ENCODE results near the gene FAM118A. TPM values are rescaled to one million over a fixed set of nuclear protein-coding genes. Genes with fewer than 3 reads are reported as not detected.

FAM118A gene
- total RNA-seq, 1 donor from 2014 or later, result 121 TPM

DNA sequence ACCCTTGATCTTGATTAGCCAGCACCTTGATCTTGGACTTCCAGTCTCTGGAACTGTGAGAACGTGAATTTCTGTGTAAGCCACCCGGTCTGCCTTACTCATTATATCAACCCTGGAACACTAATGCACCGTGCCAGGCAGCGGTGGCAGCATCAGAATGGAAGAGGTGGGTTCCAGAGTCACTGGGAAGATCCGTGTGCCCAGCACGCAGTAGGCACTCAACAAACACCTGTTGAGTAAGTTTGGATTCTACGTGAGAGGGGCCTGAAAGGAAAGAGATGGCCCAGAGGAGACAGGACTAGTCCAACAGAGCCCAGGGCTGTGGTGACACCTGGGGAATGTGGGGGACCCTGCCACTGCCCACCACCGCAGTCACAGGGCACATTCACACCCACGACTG is 31.6 kb upstream of the FAM118A start:
- Mint-ChIP-seq H3K27ac (no peak overlapping the region), H3K9me3 (no peaks in the 10 kb centered on the region), H3K27me3 (peaks cover 11% of the 10 kb centered on the region), H3K36me3 (no peaks in the 10 kb centered on the region), H3K4me3 (no peak overlapping the region), H3K4me1 (ENCODE audit: unreplicated experiment) (peaks cover 5% of the 10 kb centered on the region)
- TF ChIP-seq, protein P1, sequence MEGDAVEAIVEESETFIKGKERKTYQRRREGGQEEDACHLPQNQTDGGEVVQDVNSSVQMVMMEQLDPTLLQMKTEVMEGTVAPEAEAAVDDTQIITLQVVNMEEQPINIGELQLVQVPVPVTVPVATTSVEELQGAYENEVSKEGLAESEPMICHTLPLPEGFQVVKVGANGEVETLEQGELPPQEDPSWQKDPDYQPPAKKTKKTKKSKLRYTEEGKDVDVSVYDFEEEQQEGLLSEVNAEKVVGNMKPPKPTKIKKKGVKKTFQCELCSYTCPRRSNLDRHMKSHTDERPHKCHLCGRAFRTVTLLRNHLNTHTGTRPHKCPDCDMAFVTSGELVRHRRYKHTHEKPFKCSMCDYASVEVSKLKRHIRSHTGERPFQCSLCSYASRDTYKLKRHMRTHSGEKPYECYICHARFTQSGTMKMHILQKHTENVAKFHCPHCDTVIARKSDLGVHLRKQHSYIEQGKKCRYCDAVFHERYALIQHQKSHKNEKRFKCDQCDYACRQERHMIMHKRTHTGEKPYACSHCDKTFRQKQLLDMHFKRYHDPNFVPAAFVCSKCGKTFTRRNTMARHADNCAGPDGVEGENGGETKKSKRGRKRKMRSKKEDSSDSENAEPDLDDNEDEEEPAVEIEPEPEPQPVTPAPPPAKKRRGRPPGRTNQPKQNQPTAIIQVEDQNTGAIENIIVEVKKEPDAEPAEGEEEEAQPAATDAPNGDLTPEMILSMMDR (conservative IDR thresholded peaks at IDR 0.05), result no peak
- DNase-seq (ENCODE audit: extremely low spot score, unreplicated experiment), result no peak

DNA sequence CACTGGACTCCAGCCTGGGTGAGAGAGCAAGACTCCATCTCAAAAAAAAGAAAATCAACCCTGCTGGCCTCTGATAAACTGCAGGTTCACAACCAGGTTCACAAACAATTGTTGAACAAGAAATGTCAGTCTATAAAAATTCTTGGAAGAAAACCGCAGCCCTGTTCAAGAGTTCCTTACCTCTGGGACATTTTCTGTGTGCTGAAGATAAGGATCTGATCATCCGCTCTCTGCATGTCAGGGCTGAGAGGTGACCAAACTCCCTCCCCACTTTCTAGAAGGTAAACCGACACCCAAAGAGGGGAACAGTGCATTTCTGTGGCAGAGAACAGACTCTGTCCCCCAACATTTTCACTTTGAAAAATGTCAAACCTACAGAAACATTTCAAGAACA is 29.1 kb upstream of the FAM118A start:
- H3K27ac Mint-ChIP-seq, result no peak overlapping the region
- no peak for DNase-seq (ENCODE audit: extremely low spot score, unreplicated experiment)
- H3K9me3 Mint-ChIP-seq, result no peaks in the 10 kb centered on the region
- H3K4me3 Mint-ChIP-seq, result no peak overlapping the region
- no peaks in the 10 kb centered on the region for H3K36me3 Mint-ChIP-seq
- TF ChIP-seq, protein P1 (conservative IDR thresholded peaks at IDR 0.05), result no peak
- peaks cover 28% of the 10 kb centered on the region for H3K27me3 Mint-ChIP-seq
- H3K4me1 Mint-ChIP-seq (ENCODE audit: unreplicated experiment), result peaks cover 6% of the 10 kb centered on the region

GRCh38 chr22:45281010-45281409 is 28.7 kb upstream of the FAM118A start:
- peaks cover 31% of the 10 kb centered on the region for H3K27me3 Mint-ChIP-seq
- peaks cover 6% of the 10 kb centered on the region for H3K4me1 Mint-ChIP-seq (ENCODE audit: unreplicated experiment)
- DNase-seq (ENCODE audit: extremely low spot score, unreplicated experiment), result no peak
- H3K4me3 Mint-ChIP-seq, result no peak overlapping the region
- no peaks in the 10 kb centered on the region for H3K9me3 Mint-ChIP-seq
- H3K36me3 Mint-ChIP-seq, result no peaks in the 10 kb centered on the region
- TF ChIP-seq, protein P1 (conservative IDR thresholded peaks at IDR 0.05), result no peak
- H3K27ac Mint-ChIP-seq, result no peak overlapping the region

DNA sequence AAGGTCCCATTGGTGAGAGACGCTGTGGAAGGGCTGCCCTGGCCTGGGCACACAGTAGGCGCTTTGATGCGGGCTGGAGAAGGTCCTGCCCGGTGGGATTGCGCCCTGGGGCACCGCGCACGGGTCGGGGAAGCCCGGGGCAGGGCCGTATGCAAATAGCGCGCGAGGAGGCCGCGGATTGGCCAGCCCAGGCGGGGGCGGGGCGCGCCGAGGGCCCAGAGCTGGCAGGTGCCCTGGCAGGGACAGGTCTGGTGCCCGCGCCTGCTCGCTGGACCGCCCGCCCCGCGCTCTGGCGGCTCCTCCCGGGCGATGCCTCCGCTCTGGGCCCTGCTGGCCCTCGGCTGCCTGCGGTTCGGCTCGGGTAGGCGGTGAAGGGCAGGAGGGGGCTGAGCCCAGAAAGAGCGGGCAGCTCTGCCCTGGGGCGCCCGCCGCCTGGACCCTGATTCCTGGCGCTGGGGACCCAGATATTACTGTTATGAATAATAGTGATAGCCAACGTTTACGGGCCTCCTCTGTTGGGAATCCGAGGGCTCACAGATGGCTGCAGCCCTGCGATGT is 24.9 kb upstream of the FAM118A start, which contains the start of gene UPK3A:
TSS of gene UPK3A (plus strand) at position 245 of the 558 bp plus-strand sequence. CDS start at position 310, 65 bp downstream.
- Mint-ChIP-seq H3K4me1 (ENCODE audit: unreplicated experiment) (peaks cover 6% of the 10 kb centered on the region), H3K9me3 (no peaks in the 10 kb centered on the region), H3K36me3 (no peaks in the 10 kb centered on the region), H3K27ac (peak within 1 kb of the TSS; percentile 9), H3K27me3 (peaks cover 43% of the 10 kb centered on the region), H3K4me3 (peak within 1 kb of the TSS; percentile 65)
- TF ChIP-seq, protein P1 (conservative IDR thresholded peaks at IDR 0.05), result no peak
- DNase-seq (ENCODE audit: extremely low spot score, unreplicated experiment), result no peak

DNA sequence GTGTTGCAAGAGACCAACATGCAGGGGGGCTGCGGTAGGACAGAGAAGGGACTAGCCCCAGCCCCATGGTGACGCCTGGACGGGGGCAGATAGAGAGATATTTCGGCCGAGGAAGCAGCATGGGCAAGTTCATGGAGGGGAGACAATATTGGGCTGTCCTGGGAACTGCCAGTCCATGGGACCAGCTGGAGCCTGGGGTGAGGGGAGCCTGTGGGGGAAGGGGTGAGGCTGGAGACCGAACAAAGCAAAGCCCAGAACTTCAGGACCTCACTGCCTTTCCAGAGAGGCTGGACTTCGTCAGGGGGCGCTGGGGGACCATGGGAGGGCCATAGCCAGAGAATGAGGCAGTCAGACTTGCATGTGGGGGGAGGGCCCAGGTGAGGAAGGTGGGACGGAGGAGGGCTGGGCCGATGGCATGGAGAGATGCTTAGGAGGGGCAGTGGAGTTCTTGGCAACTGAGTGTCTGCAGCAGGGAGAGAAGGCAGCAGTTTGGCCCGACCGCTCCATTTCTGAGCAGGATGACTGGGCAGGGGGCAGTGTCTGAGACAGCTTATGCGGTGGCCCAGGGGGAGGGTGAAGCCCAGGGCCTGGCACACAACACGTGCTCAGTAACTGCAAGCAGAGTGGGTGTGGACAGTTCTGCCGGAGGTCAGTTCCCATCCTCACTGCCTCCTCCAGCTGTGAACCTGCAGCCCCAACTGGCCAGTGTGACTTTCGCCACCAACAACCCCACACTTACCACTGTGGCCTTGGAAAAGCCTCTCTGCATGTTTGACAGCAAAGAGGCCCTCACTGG is 24.3 kb upstream of the FAM118A start:
- H3K27me3 Mint-ChIP-seq, result peaks cover 43% of the 10 kb centered on the region

More for the DNA sequence above, 24.3 kb upstream of the FAM118A start:
- Mint-ChIP-seq H3K4me3 (peak overlapping the region; percentile 65), H3K27ac (peak overlapping the region; percentile 9), H3K9me3 (no peaks in the 10 kb centered on the region), H3K4me1 (ENCODE audit: unreplicated experiment) (peaks cover 6% of the 10 kb centered on the region), H3K36me3 (no peaks in the 10 kb centered on the region)
- DNase-seq (ENCODE audit: extremely low spot score, unreplicated experiment), result no peak
- TF ChIP-seq, protein P1 (conservative IDR thresholded peaks at IDR 0.05), result no peak
